HL-60 (cell line): ENCODE data around the gene COL25A1.

ENCODE experiments used
- DNase-seq, 2 experiments: peaks; one replicate each; pipeline ENCODE4 v3.0.0-alpha.2; 2010 to 2020; ENCODE audit warnings: low read depth in 1 of 2, low spot score in 1 of 2
- H3K27ac ChIP-seq: fragments of 250-450 bp; sonication (Bioruptor Pico); replicated peaks from 2 replicates; pipeline ENCODE4 v1.5.1; 2020; ENCODE audit warnings: mild to moderate bottlenecking, moderate library complexity
- H3K27me3 ChIP-seq: fragments of 250-450 bp; sonication (Bioruptor Pico); 2 replicates; pipeline ENCODE4 v1.5.1; 2021; ENCODE audit warnings: mild to moderate bottlenecking, moderate library complexity; ENCODE audit not compliant: insufficient read depth, poor library complexity, severe bottlenecking
- H3K4me3 ChIP-seq: replicated peaks from 2 replicates; pipeline ENCODE4 v1.5.1; 2011; ENCODE audit warnings: mild to moderate bottlenecking, control low read depth, low read length; ENCODE audit not compliant: insufficient read depth
- GABPA ChIP-seq: IDR thresholded peaks from 2 replicates; pipeline ENCODE4 v1.6.1; 2012; ENCODE audit warnings: low read depth
- POLR2AphosphoS5 ChIP-seq: IDR thresholded peaks from 2 replicates; pipeline ENCODE4 v1.6.1; 2012; ENCODE audit warnings: low read depth
- REST ChIP-seq: IDR thresholded peaks from 2 replicates; pipeline ENCODE4 v1.6.1; 2012; ENCODE audit warnings: low read depth; ENCODE audit not compliant: insufficient replicate concordance
- SPI1 ChIP-seq: IDR thresholded peaks from 2 replicates; pipeline ENCODE4 v1.6.1; 2012; ENCODE audit warnings: low read depth, mild to moderate bottlenecking, borderline replicate concordance
- TF ChIP-seq, protein P1 (sequence below): IDR thresholded peaks from one replicate; pipeline ENCODE4 v1.5.1; 2011; ENCODE audit warnings: low read length, control low read depth, inconsistent platforms; ENCODE audit not compliant: insufficient read depth

Gene COL25A1

GRCh38 chr4:109263721-109264120 is 38.7 kb downstream of the COL25A1 start:
- H3K27me3 ChIP-seq: no peaks in the 10 kb centered on the region
- H3K4me3 ChIP-seq: no peak overlapping the region
- no peak for TF ChIP-seq GABPA
- no peak for TF ChIP-seq REST
- no peak for TF ChIP-seq POLR2AphosphoS5
- TF ChIP-seq, protein P1, sequence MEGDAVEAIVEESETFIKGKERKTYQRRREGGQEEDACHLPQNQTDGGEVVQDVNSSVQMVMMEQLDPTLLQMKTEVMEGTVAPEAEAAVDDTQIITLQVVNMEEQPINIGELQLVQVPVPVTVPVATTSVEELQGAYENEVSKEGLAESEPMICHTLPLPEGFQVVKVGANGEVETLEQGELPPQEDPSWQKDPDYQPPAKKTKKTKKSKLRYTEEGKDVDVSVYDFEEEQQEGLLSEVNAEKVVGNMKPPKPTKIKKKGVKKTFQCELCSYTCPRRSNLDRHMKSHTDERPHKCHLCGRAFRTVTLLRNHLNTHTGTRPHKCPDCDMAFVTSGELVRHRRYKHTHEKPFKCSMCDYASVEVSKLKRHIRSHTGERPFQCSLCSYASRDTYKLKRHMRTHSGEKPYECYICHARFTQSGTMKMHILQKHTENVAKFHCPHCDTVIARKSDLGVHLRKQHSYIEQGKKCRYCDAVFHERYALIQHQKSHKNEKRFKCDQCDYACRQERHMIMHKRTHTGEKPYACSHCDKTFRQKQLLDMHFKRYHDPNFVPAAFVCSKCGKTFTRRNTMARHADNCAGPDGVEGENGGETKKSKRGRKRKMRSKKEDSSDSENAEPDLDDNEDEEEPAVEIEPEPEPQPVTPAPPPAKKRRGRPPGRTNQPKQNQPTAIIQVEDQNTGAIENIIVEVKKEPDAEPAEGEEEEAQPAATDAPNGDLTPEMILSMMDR: no peak
- no peak for TF ChIP-seq SPI1
- H3K27ac ChIP-seq: no peak overlapping the region
- DNase-seq: no peak

DNA sequence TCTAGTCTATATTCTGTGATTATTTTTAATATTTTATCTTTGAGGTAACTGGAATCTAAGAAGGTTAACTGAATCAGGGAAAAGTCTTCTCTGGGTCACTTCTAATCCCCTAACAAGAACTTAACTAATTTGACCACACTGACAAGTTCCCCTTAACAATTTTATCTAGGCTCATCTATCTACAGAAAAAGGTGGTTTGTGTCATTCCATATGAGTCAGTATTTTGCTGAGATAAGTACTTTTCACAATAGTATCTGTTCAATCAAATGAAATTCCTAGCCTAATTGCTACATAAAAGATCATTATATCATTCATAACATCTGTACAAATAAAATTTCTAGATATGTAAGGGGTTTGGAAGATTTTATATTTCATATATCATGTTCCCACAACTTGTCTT is 45.6 kb downstream of the COL25A1 start:
- no peak overlapping the region for H3K4me3 ChIP-seq
- no peaks in the 10 kb centered on the region for H3K27me3 ChIP-seq
- no peak for DNase-seq
- no peak overlapping the region for H3K27ac ChIP-seq
- TF ChIP-seq SPI1: no peak
- no peak for TF ChIP-seq POLR2AphosphoS5
- TF ChIP-seq REST: no peak
- TF ChIP-seq, protein P1: no peak
- TF ChIP-seq GABPA: no peak

GRCh38 chr4:109254845-109255244 is 47.6 kb downstream of the COL25A1 start:
- Histone ChIP-seq H3K27me3 (no peaks in the 10 kb centered on the region), H3K27ac (no peak overlapping the region), H3K4me3 (no peak overlapping the region)
- TF ChIP-seq SPI1 (no peak), POLR2AphosphoS5 (no peak), REST (no peak), GABPA (no peak)
- TF ChIP-seq, protein P1: no peak
- DNase-seq: no peak
